ENCODE data around the gene ZAP70.

- TF ChIP-seq, protein P1, sequence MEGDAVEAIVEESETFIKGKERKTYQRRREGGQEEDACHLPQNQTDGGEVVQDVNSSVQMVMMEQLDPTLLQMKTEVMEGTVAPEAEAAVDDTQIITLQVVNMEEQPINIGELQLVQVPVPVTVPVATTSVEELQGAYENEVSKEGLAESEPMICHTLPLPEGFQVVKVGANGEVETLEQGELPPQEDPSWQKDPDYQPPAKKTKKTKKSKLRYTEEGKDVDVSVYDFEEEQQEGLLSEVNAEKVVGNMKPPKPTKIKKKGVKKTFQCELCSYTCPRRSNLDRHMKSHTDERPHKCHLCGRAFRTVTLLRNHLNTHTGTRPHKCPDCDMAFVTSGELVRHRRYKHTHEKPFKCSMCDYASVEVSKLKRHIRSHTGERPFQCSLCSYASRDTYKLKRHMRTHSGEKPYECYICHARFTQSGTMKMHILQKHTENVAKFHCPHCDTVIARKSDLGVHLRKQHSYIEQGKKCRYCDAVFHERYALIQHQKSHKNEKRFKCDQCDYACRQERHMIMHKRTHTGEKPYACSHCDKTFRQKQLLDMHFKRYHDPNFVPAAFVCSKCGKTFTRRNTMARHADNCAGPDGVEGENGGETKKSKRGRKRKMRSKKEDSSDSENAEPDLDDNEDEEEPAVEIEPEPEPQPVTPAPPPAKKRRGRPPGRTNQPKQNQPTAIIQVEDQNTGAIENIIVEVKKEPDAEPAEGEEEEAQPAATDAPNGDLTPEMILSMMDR (IDR thresholded peaks at IDR 0.05) = no peak
- TF ChIP-seq POLR2A (IDR thresholded peaks at IDR 0.05) = no peak
These were observed 5.9 kb upstream of the ZAP70 start for GRCh38 chr2:97707362-97708047.
